Neuronal stem cell (in vitro differentiated cells): ENCODE results near the gene SIRPA.
A peak's percentile ranks its signal among the peaks of the same experiment; 100 is the strongest.

Source experiments
- DNase-seq: peaks from one replicate; pipeline ENCODE4 v3.0.0-alpha.2; 2013; ENCODE audit warnings: low spot score
- H2AFZ ChIP-seq: one replicate; pipeline ENCODE4 v1.6.1; 2013; ENCODE audit warnings: mild to moderate bottlenecking, low read length, inconsistent platforms
- H2AK5ac ChIP-seq: 2 replicates; pipeline ENCODE4 v1.6.1; 2013; ENCODE audit warnings: low read depth, mild to moderate bottlenecking, inconsistent platforms, low read length, moderate library complexity, mixed read lengths
- H2BK120ac ChIP-seq: 2 replicates; pipeline ENCODE4 v1.6.1; 2013; ENCODE audit warnings: low read depth, mild to moderate bottlenecking, inconsistent platforms, low read length, moderate library complexity, mixed read lengths
- H2BK12ac ChIP-seq: one replicate; pipeline ENCODE4 v1.6.1; 2013; ENCODE audit warnings: low read length, inconsistent platforms
- H2BK15ac ChIP-seq: 2 replicates; pipeline ENCODE4 v1.6.1; 2013; ENCODE audit warnings: mild to moderate bottlenecking, low read length, inconsistent platforms, mixed read lengths
- H2BK5ac ChIP-seq: one replicate; pipeline ENCODE4 v1.6.1; 2013; ENCODE audit warnings: inconsistent platforms, mild to moderate bottlenecking, low read length, moderate library complexity
- H3K14ac ChIP-seq: one replicate; pipeline ENCODE4 v1.6.1; 2013; ENCODE audit warnings: low read length, inconsistent platforms
- H3K18ac ChIP-seq: 2 replicates; pipeline ENCODE4 v1.6.1; 2013; ENCODE audit warnings: low read length, inconsistent platforms
- H3K23ac ChIP-seq: 2 replicates; pipeline ENCODE4 v1.6.1; 2013; ENCODE audit warnings: low read depth, mild to moderate bottlenecking, mixed read lengths, low read length, inconsistent platforms; ENCODE audit not compliant: poor library complexity
- H3K27ac ChIP-seq: replicated peaks from 3 replicates; pipeline ENCODE4 v1.5.1; 2013; ENCODE audit warnings: low read length, inconsistent platforms
- H3K27me3 ChIP-seq, 3 experiments: 2 replicates each; pipeline ENCODE4 v1.6.1; 2013; ENCODE audit warnings: low read length in 3 of 3, mild to moderate bottlenecking in 2 of 3, inconsistent platforms in 1 of 3, low read depth in 1 of 3, mixed read lengths in 1 of 3, moderate library complexity in 1 of 3; ENCODE audit not compliant: control insufficient read depth in 3 of 3, insufficient read depth in 3 of 3
- H3K36me3 ChIP-seq, 2 donors: replicated peaks in 1 of 2; 2 replicates each; pipeline ENCODE4 v1.6.1; 2013; ENCODE audit warnings: low read length in 2 of 2; ENCODE audit not compliant: control insufficient read depth in 2 of 2, insufficient read depth in 2 of 2
- H3K4ac ChIP-seq: 2 replicates; pipeline ENCODE4 v1.6.1; 2013; ENCODE audit warnings: inconsistent platforms, mild to moderate bottlenecking, low read length, moderate library complexity
- H3K4me1 ChIP-seq, 2 donors: 1 replicate in 1 of 2; 2 replicates in 1 of 2; pipeline ENCODE4 v1.6.1; 2013; ENCODE audit warnings: low read length in 2 of 2, low read depth in 1 of 2; ENCODE audit not compliant: control insufficient read depth in 2 of 2, insufficient read depth in 1 of 2
- H3K4me2 ChIP-seq: one replicate; pipeline ENCODE4 v1.6.1; 2013; ENCODE audit warnings: mild to moderate bottlenecking, low read length, inconsistent platforms; ENCODE audit not compliant: insufficient read depth, poor library complexity, severe bottlenecking
- H3K4me3 ChIP-seq, 2 donors: 2 replicates each; pipeline ENCODE4 v1.5.1; 2013; ENCODE audit warnings: low read length in 2 of 2, mild to moderate bottlenecking in 2 of 2, inconsistent platforms in 1 of 2, moderate library complexity in 1 of 2
- H3K79me1 ChIP-seq: one replicate; pipeline ENCODE4 v1.6.1; 2013; ENCODE audit warnings: low read depth, mild to moderate bottlenecking, inconsistent platforms, low read length, moderate library complexity
- H3K9ac ChIP-seq: one replicate; pipeline ENCODE4 v1.6.1; 2013; ENCODE audit warnings: mild to moderate bottlenecking, low read depth, low read length, inconsistent platforms; ENCODE audit not compliant: poor library complexity
- H3K9me3 ChIP-seq, 2 donors: replicated peaks in 1 of 2; 2 replicates each; pipeline versions ENCODE3 to v1.6.1; 2013; ENCODE audit warnings: low read length in 2 of 2, mild to moderate bottlenecking in 2 of 2, inconsistent platforms in 1 of 2, low read depth in 1 of 2, mixed read lengths in 1 of 2, moderate library complexity in 1 of 2; ENCODE audit not compliant: control insufficient read depth in 2 of 2, insufficient read depth in 1 of 2
- H4K8ac ChIP-seq: one replicate; pipeline ENCODE4 v1.6.1; 2013; ENCODE audit warnings: low read depth, mild to moderate bottlenecking, inconsistent platforms, low read length, moderate library complexity
- H4K91ac ChIP-seq: one replicate; pipeline ENCODE4 v1.6.1; 2013; ENCODE audit warnings: low read length, low read depth, mild to moderate bottlenecking, inconsistent platforms; ENCODE audit not compliant: poor library complexity
- WGBS, 2 donors: extraction: QIAGEN DNeasy Blood & Tissue Kit; methylation state at CpG; one replicate each; pipeline ENCODE4 v1.1.7; 2013; ENCODE audit warnings: missing lambda C conversion rate in 2 of 2, mixed read lengths in 1 of 2; ENCODE audit not compliant: insufficient read length in 2 of 2, insufficient replicate concordance in 1 of 2; ENCODE audit errors: extremely low coverage in 2 of 2; 5-methylcytosine and 5-hydroxymethylcytosine counted together

SIRPA gene

DNA sequence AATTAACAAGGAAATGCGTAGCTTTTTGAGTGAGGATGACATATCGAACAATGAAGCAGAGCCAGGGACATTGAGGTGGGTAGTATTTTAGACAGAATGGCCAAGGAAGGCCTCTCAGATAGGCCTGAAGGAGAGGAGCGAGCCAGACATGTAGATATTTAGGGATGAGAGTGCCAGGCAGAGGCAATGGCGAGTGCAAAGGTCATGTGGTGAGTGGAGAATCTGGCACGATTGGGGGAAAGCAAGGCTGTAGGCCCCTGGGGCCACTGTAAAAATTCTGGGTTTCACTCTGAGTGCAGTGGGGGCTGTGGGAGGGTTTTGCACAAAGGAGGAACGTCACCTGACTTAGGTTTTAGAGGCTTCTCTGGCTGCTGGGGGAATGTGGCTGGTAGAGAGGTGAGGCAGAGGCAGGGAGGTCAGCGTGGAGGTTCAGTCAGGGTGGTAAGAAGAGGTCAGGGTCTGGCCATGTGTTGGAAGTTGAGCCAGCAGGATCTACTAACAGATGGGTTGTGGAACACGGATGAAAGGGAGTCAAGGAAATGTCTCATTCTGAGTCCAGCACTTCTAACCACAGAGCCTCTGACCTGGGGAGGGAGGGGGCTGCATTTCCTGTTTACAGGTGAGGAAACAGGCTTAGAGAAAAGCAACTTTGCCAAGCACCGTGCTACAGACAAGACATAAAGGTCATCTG is 11.3 kb downstream of the SIRPA start:
- no peak overlapping the region for H2BK5ac ChIP-seq
- no peak overlapping the region for H2BK12ac ChIP-seq
- peak overlapping the region; percentile 27 for H3K14ac ChIP-seq
- no peak overlapping the region for H3K4me3 ChIP-seq
- H3K9me3 ChIP-seq, result no peaks in the 10 kb centered on the region
- H2AK5ac ChIP-seq, result no peak overlapping the region
- no peak overlapping the region for H3K4ac ChIP-seq
- no peaks in the 10 kb centered on the region for H3K27me3 ChIP-seq
- no peaks in the 10 kb centered on the region for H3K36me3 ChIP-seq
- no peak overlapping the region for H3K27ac ChIP-seq
- no peak overlapping the region for H3K18ac ChIP-seq
- DNase-seq, result no peak
- no peak overlapping the region for H2BK120ac ChIP-seq
- H4K8ac ChIP-seq, result no peak overlapping the region
- H3K79me1 ChIP-seq, result no peaks in the 10 kb centered on the region
- no peak overlapping the region for H3K9ac ChIP-seq
- H2BK15ac ChIP-seq, result no peak overlapping the region
- no peak overlapping the region for H4K91ac ChIP-seq
- no peak overlapping the region for H3K4me2 ChIP-seq
- H3K4me1 ChIP-seq, result peaks cover 0 to 8% of the 10 kb centered on the region in 2 donors
- WGBS, 2 donors, result no CpG with 5 or more reads among the region's 9 CpGs
- H3K23ac ChIP-seq, result no peak overlapping the region
- H2AFZ ChIP-seq, result no peak overlapping the region

DNA sequence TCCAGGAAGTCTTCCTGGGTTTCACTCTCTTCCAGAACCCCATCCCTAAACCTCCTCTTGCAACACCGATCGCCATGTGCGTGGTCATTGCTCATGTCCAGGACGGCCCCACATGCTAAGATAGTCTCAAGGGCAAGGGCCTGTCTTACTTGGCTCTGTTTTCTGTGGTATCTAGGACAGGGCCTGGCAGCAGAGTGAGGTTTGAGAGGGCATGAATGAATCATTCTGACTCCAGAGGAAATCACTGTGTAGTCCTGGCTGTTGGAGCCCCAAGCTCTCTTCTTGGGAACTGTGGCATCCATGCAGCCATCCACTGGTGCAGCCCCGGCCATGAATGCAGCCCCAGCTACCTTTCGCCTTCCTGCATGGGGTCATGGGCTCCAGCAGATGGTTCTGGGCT is 12.4 kb downstream of the SIRPA start:
- Histone ChIP-seq H3K9ac (no peak overlapping the region), H2AFZ (no peak overlapping the region), H3K9me3 (no peaks in the 10 kb centered on the region), H3K23ac (no peak overlapping the region), H2BK5ac (no peak overlapping the region), H3K27me3 (no peaks in the 10 kb centered on the region), H2BK12ac (no peak overlapping the region), H3K4me3 (no peak overlapping the region), H2BK15ac (peak overlapping the region; percentile 13), H3K4me1 (peaks cover 0 to 8% of the 10 kb centered on the region in 2 donors), H3K18ac (no peak overlapping the region), H2BK120ac (no peak overlapping the region), H4K91ac (peak overlapping the region; percentile 22), H3K36me3 (no peaks in the 10 kb centered on the region), H3K4me2 (no peak overlapping the region), H4K8ac (no peak overlapping the region), H3K4ac (no peak overlapping the region), H3K14ac (no peak overlapping the region), H2AK5ac (no peak overlapping the region), H3K27ac (no peak overlapping the region), H3K79me1 (no peaks in the 10 kb centered on the region)
- no peak for DNase-seq
- WGBS, 2 donors, result no CpG with 5 or more reads among the region's 6 CpGs

DNA sequence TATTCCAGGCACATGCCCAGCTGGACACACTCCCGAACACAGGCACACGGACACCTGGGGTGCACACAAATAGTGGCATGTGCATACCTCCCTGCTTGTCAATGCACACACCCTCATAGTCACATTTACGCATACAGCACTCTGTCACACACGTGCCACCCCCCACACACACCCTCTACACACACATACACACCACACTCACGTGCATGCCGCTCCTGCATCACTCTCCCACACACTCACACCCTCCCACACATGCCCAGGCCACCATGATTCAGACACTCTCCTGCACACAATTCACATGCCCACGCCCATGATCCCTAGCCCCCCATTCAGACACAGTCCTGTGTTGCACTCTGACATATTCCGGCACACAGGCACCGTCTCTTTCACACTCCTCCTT is 13.0 kb downstream of the SIRPA start:
- no peak for DNase-seq
- Histone ChIP-seq H3K4me1 (peaks cover 0 to 8% of the 10 kb centered on the region in 2 donors), H3K23ac (peak overlapping the region; percentile 8), H3K4ac (no peak overlapping the region), H4K91ac (peak overlapping the region; percentile 22), H2BK15ac (no peak overlapping the region), H3K9ac (no peak overlapping the region), H3K14ac (no peak overlapping the region), H2BK120ac (no peak overlapping the region), H3K18ac (no peak overlapping the region), H2AK5ac (no peak overlapping the region), H3K4me3 (no peak overlapping the region), H3K36me3 (no peaks in the 10 kb centered on the region), H3K4me2 (no peak overlapping the region), H4K8ac (no peak overlapping the region), H3K9me3 (no peaks in the 10 kb centered on the region), H3K27ac (no peak overlapping the region), H2BK12ac (no peak overlapping the region), H2BK5ac (no peak overlapping the region), H3K79me1 (no peaks in the 10 kb centered on the region), H2AFZ (no peak overlapping the region), H3K27me3 (no peaks in the 10 kb centered on the region)
- 100% methylated on average over 1 of the region's 9 CpGs; no CpG with 5 or more reads in 1 of the 2 donors for WGBS, 2 donors

DNA sequence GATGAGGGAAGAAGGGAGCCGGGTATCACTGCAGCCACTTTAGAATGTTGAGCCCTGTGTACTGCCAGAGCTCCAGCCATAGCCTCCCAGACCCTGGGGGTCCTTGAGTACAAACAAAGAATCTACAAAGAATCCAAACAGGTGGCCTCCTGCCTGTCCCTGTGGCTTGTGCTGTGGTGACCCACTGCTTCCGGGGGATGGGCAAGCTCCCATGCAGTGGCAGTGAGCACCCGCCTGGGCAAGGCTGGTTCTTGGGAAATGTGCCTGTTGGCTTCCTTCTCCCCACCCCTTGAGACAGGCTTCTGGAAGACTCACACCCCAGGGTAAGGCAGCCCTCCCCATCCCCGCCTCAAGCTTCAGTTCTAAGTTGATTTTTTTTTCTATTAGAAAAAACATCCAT is 13.9 kb downstream of the SIRPA start:
- WGBS, 2 donors, result no CpG with 5 or more reads among the region's 4 CpGs
- no peak overlapping the region for H2BK5ac ChIP-seq
- no peaks in the 10 kb centered on the region for H3K9me3 ChIP-seq
- no peaks in the 10 kb centered on the region for H3K79me1 ChIP-seq
- H2BK15ac ChIP-seq, result no peak overlapping the region
- H4K8ac ChIP-seq, result no peak overlapping the region
- no peak for DNase-seq
- peaks cover 0 to 8% of the 10 kb centered on the region in 2 donors for H3K4me1 ChIP-seq
- no peak overlapping the region for H4K91ac ChIP-seq
- H3K27ac ChIP-seq, result no peak overlapping the region
- no peak overlapping the region for H3K18ac ChIP-seq
- H2AK5ac ChIP-seq, result no peak overlapping the region
- no peak overlapping the region for H2AFZ ChIP-seq
- H3K9ac ChIP-seq, result no peak overlapping the region
- no peaks in the 10 kb centered on the region for H3K27me3 ChIP-seq
- H3K4me3 ChIP-seq, result no peak overlapping the region
- no peak overlapping the region for H3K23ac ChIP-seq
- no peak overlapping the region for H2BK12ac ChIP-seq
- no peaks in the 10 kb centered on the region for H3K36me3 ChIP-seq
- no peak overlapping the region for H3K14ac ChIP-seq
- H3K4ac ChIP-seq, result no peak overlapping the region
- H2BK120ac ChIP-seq, result no peak overlapping the region
- H3K4me2 ChIP-seq, result no peak overlapping the region
